ENCODE measurements around the gene MMP25. TPM values are rescaled to one million over a fixed set of nuclear protein-coding genes. Genes with fewer than 3 reads are reported as not detected.
A peak's percentile ranks its signal among the peaks of the same experiment; 100 is the strongest.

Gene MMP25
- total and polyA plus RNA-seq, 9 of the 15 experiments (the other 6 are each of a cell fraction or from before 2014, with no cell fraction given): 0.03 to 0.04 TPM; not detected in 7

DNA sequence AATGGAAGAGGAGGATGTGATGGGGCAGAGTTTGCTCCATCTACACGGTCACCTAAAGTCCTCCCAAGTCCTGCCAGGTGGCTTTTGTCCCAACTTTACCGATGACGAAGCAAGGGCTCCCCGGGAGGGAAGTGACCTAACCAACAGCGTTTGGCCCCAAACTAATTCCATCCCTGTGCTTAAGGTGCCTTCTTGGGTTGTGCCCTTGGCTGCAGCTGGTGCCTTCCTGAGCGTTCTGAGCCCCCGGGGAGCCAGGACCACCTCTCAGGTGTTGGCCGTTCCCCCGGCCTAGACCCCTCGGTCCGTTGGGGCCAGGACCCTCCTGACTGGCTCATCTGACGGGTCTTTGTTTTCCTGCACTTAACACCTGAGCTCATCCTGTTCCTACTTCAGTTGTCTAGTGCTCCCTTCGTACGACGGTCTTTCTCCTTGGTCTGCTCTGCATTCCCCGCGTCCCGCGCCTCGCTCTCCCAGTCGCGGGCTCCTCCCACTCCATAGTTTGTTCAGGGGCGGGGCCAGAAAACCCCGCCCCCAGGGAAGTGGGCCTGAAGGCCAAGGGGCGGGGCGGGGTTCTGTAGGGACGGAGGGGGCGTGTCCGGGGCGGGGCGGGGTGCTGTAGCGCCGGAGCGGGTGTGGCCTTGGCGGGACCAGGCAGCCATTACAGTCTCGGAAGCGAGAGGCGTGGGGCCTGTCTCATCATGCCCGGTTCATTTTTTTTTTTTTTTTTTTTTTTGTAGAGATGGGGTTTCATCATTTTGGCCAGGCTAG, 53.6 kb downstream of the MMP25 start:
- peak; percentile 86 for FAIRE-seq
- Histone ChIP-seq H3K9me1 (ENCODE audit: control insufficient read depth, insufficient read depth, low read length) (no peaks in the 10 kb centered on the region), H2AFZ (ENCODE audit: low read depth, low read length) (peak overlapping the region; percentile 99), H3K9ac (ENCODE audit: insufficient read depth in 1 of 2, low read depth in 2 of 2, low read length in 2 of 2) (peak overlapping the region; percentile 60 to 78), H4K20me1 (replicated peaks; ENCODE audit: control insufficient read depth, insufficient read depth, low read length) (no peaks in the 10 kb centered on the region), H3K79me2 (ENCODE audit: control insufficient read depth, insufficient read depth, low read length) (no peaks in the 10 kb centered on the region), H3K27ac (ENCODE audit: extremely low read depth, low read depth, low read length) (peak overlapping the region; percentile 80; the same call in 2 of the 3 replicates), H3K36me3 (ENCODE audit: control insufficient read depth, insufficient read depth, low read length) (no peaks in the 10 kb centered on the region), H3K4me2 (ENCODE audit: insufficient read depth, low read length) (peak overlapping the region; percentile 87), H3K9me3 (replicated peaks; ENCODE audit: control insufficient read depth, insufficient read depth, low read depth, low read length) (no peaks in the 10 kb centered on the region), H3K4me3 (no peak overlapping the region), H3K27me3 (ENCODE audit: control insufficient read depth in 2 of 2, insufficient read depth in 2 of 2, low read length in 2 of 2) (no peaks in the 10 kb centered on the region; a peak in 1 of 5 replicates), H3K4me1 (replicated peaks in 1 of 2; ENCODE audit: control insufficient read depth in 2 of 2, insufficient read depth in 2 of 2, low read length in 2 of 2) (peaks cover 18 to 29% of the 10 kb centered on the region in 2 experiments)
- ChIA-PET POLR2A (no interaction called here), CTCF (ENCODE audit: low intra/inter-chr PET ratio) (interaction anchor here (1.1 kb wide), 1 partner anchor 30 kb away, joined by 5 read pairs; no protein-coding TSS in a partner anchor)
- WGBS (ENCODE audit: insufficient coverage, low coverage, missing lambda C conversion rate): 6% methylated on average over 27 of the region's 39 CpGs
- ATAC-seq: peak; percentile 95
- no TSS peak for BruUV-seq (replicated peaks)
- peak; percentile 95 to 99 (median 98) for DNase-seq (ENCODE audit: extremely low read depth in 1 of 4, low spot score in 3 of 4)
- intact Hi-C loops (cut with micrococcal nuclease) (loop anchor here (5.0 kb wide), 1 partner anchor 43 kb away; no protein-coding TSS in a partner anchor), in situ Hi-C loops (cut with MboI) (no loop called here)
- TF ChIP-seq, protein P1, sequence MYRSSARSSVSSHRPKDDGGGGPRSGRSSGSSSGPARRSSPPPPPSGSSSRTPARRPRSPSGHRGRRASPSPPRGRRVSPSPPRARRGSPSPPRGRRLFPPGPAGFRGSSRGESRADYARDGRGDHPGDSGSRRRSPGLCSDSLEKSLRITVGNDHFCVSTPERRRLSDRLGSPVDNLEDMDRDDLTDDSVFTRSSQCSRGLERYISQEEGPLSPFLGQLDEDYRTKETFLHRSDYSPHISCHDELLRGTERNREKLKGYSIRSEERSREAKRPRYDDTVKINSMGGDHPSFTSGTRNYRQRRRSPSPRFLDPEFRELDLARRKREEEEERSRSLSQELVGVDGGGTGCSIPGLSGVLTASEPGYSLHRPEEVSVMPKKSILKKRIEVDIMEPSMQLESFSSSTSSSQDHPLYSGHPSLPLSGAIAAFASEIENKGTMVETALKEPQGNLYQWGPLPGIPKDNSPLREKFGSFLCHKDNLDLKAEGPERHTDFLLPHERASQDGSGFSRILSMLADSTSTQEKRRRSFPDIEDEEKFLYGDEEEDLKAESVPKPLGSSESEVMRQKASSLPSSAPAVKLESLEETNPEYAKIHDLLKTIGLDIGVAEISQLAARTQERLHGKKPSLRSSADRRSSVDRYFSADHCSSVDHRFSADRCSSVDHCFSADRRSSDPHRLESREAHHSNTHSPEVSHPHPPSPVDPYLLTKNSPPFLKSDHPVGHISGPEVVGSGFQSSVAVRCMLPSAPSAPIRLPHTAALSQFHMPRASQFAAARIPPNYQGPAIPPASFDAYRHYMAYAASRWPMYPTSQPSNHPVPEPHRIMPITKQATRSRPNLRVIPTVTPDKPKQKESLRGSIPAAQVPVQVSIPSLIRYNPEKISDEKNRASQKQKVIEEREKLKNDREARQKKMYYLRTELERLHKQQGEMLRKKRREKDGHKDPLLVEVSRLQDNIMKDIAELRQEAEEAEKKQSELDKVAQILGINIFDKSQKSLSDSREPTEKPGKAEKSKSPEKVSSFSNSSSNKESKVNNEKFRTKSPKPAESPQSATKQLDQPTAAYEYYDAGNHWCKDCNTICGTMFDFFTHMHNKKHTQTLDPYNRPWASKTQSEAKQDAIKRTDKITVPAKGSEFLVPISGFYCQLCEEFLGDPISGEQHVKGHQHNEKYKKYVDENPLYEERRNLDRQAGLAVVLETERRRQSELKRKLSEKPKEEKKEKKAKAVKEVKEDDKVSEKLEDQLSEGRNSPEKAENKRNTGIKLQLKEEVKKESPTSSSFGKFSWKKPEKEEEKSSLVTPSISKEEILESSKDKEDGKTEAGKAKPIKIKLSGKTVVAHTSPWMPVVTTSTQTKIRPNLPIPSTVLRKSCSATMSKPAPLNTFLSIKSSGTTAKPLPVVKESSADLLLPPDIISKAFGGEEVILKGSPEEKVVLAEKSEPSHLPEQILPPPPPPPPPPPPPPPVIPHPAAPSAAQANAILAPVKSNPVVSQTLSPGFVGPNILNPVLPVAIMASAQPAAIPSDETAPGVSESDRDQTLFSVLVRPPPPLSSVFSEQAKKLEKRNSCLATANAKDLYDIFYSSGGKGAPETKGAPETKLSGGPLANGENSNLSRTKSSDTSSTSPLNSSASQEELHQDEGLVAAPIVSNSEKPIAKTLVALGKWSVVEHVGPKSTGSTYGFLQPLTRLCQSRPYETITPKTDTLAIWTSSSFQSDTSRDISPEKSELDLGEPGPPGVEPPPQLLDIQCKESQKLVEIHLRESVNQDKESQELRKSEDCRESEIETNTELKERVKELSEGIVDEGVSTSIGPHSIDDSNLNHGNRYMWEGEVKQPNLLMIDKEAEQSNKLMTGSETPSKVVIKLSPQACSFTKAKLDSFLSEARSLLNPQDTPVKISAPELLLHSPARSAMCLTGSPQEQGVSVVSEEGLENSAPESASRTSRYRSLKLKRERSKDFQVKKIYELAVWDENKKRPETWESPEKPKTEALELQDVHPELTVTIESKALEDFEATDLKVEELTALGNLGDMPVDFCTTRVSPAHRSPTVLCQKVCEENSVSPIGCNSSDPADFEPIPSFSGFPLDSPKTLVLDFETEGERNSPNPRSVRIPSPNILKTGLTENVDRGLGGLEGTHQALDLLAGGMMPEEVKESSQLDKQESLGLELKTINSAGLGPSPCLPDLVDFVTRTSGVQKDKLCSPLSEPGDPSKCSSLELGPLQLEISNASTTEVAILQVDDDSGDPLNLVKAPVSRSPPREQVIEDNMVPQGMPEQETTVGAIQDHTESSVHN (IDR thresholded peaks at IDR 0.05; ENCODE audit: borderline replicate concordance in 1 of 2, low read depth in 1 of 2): no peak
- TF ChIP-seq TRIM24 (IDR thresholded peaks at IDR 0.05): no peak
- TF ChIP-seq U2AF1 (optimal IDR thresholded peaks at IDR 0.05; ENCODE audit: low read depth, low read length): no peak
- TF ChIP-seq PCBP1 (IDR thresholded peaks at IDR 0.05; ENCODE audit: low read depth, low read length, poor library complexity, severe bottlenecking): no peak
- TF ChIP-seq RFX5 (IDR thresholded peaks at IDR 0.05; ENCODE audit: low read depth, low read length): no peak
- no peak for TF ChIP-seq ATF1 (CRISPR knock-in tag; IDR thresholded peaks at IDR 0.05)
- TF ChIP-seq ATF1 (tag; IDR thresholded peaks at IDR 0.05): no peak
- TF ChIP-seq NR2C1 (IDR thresholded peaks at IDR 0.05): no peak
- TF ChIP-seq NR2C1 (tag; IDR thresholded peaks at IDR 0.05): no peak
- TF ChIP-seq, protein P2, sequence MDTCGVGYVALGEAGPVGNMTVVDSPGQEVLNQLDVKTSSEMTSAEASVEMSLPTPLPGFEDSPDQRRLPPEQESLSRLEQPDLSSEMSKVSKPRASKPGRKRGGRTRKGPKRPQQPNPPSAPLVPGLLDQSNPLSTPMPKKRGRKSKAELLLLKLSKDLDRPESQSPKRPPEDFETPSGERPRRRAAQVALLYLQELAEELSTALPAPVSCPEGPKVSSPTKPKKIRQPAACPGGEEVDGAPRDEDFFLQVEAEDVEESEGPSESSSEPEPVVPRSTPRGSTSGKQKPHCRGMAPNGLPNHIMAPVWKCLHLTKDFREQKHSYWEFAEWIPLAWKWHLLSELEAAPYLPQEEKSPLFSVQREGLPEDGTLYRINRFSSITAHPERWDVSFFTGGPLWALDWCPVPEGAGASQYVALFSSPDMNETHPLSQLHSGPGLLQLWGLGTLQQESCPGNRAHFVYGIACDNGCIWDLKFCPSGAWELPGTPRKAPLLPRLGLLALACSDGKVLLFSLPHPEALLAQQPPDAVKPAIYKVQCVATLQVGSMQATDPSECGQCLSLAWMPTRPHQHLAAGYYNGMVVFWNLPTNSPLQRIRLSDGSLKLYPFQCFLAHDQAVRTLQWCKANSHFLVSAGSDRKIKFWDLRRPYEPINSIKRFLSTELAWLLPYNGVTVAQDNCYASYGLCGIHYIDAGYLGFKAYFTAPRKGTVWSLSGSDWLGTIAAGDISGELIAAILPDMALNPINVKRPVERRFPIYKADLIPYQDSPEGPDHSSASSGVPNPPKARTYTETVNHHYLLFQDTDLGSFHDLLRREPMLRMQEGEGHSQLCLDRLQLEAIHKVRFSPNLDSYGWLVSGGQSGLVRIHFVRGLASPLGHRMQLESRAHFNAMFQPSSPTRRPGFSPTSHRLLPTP (IDR thresholded peaks at IDR 0.05; ENCODE audit: borderline replicate concordance, extremely low read depth, insufficient read length): no peak

Measured in K562 (cell line).